GM13976 (cell line): Measurements from ENCODE around the gene TIAM2.

Experiments
- DNase-seq: peaks from one replicate; pipeline ENCODE4 v3.0.0; 2012; ENCODE audit warnings: low spot score
- CTCF ChIP-seq: IDR thresholded peaks from 2 replicates; pipeline ENCODE4 v1.5.1; 2012; ENCODE audit warnings: borderline replicate concordance, mild to moderate bottlenecking; ENCODE audit not compliant: insufficient read depth; ENCODE audit errors: extremely low read depth, missing control alignments, control extremely low read depth
- in situ Hi-C: fragments of 300-500 bp; cut with MboI; formaldehyde crosslinking; loops from one replicate; pipeline ENCODE4 v1.12.0; 2022; ENCODE audit warnings: low sequenced_read_pairs, mixed read lengths, inconsistent platforms; ENCODE audit not compliant: unreplicated experiment

TIAM2 gene

GRCh38 chr6:155259897-155260296, 264.8 kb downstream of the TIAM2 start:
- TF ChIP-seq CTCF = no peak
- in situ Hi-C loops = no loop called here
- DNase-seq = no peak

- TF ChIP-seq CTCF = no peak
- in situ Hi-C loops = no loop called here
- no peak for DNase-seq
Observed at GRCh38 chr6:155260686-155261085, 265.6 kb downstream of the TIAM2 start.

- in situ Hi-C loops = no loop called here
- TF ChIP-seq CTCF = no peak
- DNase-seq = no peak
Observed at GRCh38 chr6:155261111-155261900, 266.2 kb downstream of the TIAM2 start.

- in situ Hi-C loops = no loop called here
- no peak for TF ChIP-seq CTCF
- DNase-seq = no peak
Observed at GRCh38 chr6:155262655-155263054, 267.5 kb downstream of the TIAM2 start.

GRCh38 chr6:155263373-155264063, 268.4 kb downstream of the TIAM2 start, which contains the start of gene CLDN20:
Gene CLDN20, plus strand, starts transcription at chr6:155264013. Its CDS starts 11,707 bp downstream, at chr6:155275720.
- in situ Hi-C loops = no loop called here
- no peak for DNase-seq
- no peak for TF ChIP-seq CTCF

GRCh38 chr6:155264693-155265320, 269.7 kb downstream of the TIAM2 start:
- in situ Hi-C loops = no loop called here
- no peak for DNase-seq
- no peak for TF ChIP-seq CTCF
